WTC11 (cell line): ENCODE measurements around the gene PCDHGB4.

ENCODE experiments used
- CTCF ChIP-seq: fragments of 200-600 bp; IDR thresholded peaks from 2 replicates; pipeline ENCODE4 v1.8.0; 2022; ENCODE audit warnings: antibody characterized with exemption
- NR3C1 ChIP-seq: sonication (generic); formaldehyde crosslinking; conservative IDR thresholded peaks from 2 replicates; pipeline ENCODE4 v1.8.1; 2023; ENCODE audit warnings: low read depth, mild to moderate bottlenecking, missing genetic modification reagents
- ZBTB21 ChIP-seq: sonication (generic); formaldehyde crosslinking; IDR thresholded peaks from 2 replicates; pipeline ENCODE4 v1.8.1; 2023; ENCODE audit warnings: mild to moderate bottlenecking, missing genetic modification reagents, borderline replicate concordance
- ZBTB43 ChIP-seq: sonication (generic); formaldehyde crosslinking; IDR thresholded peaks from 2 replicates; pipeline ENCODE4 v1.8.1; 2023; ENCODE audit warnings: mild to moderate bottlenecking, missing genetic modification reagents

DNA sequence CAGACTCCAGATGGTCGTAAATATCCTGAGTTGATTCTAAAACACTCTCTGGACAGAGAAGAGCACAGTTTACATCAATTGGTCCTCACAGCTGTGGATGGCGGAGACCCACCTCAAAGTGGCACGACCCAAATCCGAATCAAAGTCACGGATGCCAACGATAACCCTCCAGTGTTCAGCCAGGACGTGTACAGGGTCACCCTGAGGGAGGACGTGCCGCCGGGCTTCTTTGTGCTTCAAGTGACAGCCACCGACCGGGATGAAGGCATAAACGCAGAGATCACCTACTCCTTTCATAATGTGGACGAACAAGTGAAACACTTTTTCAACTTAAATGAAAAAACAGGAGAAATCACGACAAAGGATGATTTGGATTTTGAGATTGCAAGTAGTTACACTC is 26.8 kb upstream of the PCDHGB4 start:
- TF ChIP-seq NR3C1 (CRISPR knock-in tag) (no peak), CTCF (no peak), ZBTB43 (CRISPR knock-in tag) (no peak), ZBTB21 (CRISPR knock-in tag) (no peak)
